GM20431 (cell line): ENCODE data around the gene C5orf63.
"Not testable (repeated sequence)": the region's sequence is repeated elsewhere in the genome, so short reads cannot be mapped to it uniquely, and the experiment has no call there.

ENCODE experiments used
- in situ Hi-C: fragments of 300-500 bp; cut with MseI, MboI; formaldehyde crosslinking; loops from one replicate; pipeline ENCODE4 v1.15.0; 2020; ENCODE audit warnings: low sequenced_read_pairs; ENCODE audit not compliant: unreplicated experiment

C5orf63 gene

GRCh38 chr5:127011961-127012644, 61.2 kb downstream of the C5orf63 start:
- in situ Hi-C loops = no loop called here

GRCh38 chr5:127011153-127011552, 62.1 kb downstream of the C5orf63 start:
- in situ Hi-C loops = no loop called here

- in situ Hi-C loops = no loop called here
Measured at GRCh38 chr5:127010362-127010761, 62.9 kb downstream of the C5orf63 start.

GRCh38 chr5:127009784-127010183, 63.5 kb downstream of the C5orf63 start:
- in situ Hi-C loops = no loop called here

GRCh38 chr5:127008300-127008975, 64.9 kb downstream of the C5orf63 start:
- in situ Hi-C loops = no loop called here

- in situ Hi-C loops = no loop called here
Measured at GRCh38 chr5:127007522-127007921, 65.8 kb downstream of the C5orf63 start.

GRCh38 chr5:127006744-127007143, 66.6 kb downstream of the C5orf63 start:
- in situ Hi-C loops = no loop called here

- in situ Hi-C loops = not testable (repeated sequence)
Measured at GRCh38 chr5:127005282-127005681, 68.0 kb downstream of the C5orf63 start.

- in situ Hi-C loops = no loop called here
Measured at GRCh38 chr5:127004721-127005120, 68.6 kb downstream of the C5orf63 start.

- in situ Hi-C loops = no loop called here
Measured at GRCh38 chr5:127003798-127004495, 69.4 kb downstream of the C5orf63 start.

- in situ Hi-C loops = no loop called here
Measured at GRCh38 chr5:127002390-127002789, 70.9 kb downstream of the C5orf63 start.

GRCh38 chr5:127001621-127002296, 71.5 kb downstream of the C5orf63 start:
- in situ Hi-C loops = no loop called here
